GM21619 (cell line): Measurements from ENCODE around the gene MGP.

ENCODE experiments used
- ATAC-seq: cut with Tn5 transposase; IDR thresholded peaks from one replicate; pipeline ENCODE4 v1.9.1; 2021; ENCODE audit not compliant: unreplicated experiment

The MGP gene

DNA sequence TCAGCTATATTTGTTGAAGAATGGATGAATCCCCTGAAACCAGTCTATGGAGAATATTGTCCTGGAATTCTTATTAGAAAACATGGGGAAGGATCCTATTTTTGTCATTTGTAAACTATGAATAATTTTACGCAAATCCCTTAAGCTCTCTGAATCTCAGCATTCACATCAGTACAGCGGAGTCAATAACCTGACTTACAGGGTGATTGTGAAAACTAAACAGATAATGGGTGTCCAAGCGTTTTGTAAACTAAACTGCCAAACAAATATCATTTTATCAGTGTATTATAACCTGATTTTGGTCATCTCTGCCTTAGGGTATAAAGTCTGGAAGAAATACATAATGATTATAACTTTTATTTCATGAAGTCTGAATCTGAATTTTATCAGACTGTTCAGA lies 52.3 kb downstream of the MGP start:
- ATAC-seq: no peak
